LoVo (cell line): ENCODE data around the gene TTC28.
"Not testable (repeated sequence)": the region's sequence is repeated elsewhere in the genome, so short reads cannot be mapped to it uniquely, and the experiment has no call there.

Experiments
- DNase-seq: peaks from one replicate; pipeline ENCODE4 v3.0.0-alpha.2; 2016; ENCODE audit warnings: low spot score

TTC28 gene

GRCh38 chr22:28481725-28482124, 197.9 kb downstream of the TTC28 start:
- DNase-seq: no peak

DNA sequence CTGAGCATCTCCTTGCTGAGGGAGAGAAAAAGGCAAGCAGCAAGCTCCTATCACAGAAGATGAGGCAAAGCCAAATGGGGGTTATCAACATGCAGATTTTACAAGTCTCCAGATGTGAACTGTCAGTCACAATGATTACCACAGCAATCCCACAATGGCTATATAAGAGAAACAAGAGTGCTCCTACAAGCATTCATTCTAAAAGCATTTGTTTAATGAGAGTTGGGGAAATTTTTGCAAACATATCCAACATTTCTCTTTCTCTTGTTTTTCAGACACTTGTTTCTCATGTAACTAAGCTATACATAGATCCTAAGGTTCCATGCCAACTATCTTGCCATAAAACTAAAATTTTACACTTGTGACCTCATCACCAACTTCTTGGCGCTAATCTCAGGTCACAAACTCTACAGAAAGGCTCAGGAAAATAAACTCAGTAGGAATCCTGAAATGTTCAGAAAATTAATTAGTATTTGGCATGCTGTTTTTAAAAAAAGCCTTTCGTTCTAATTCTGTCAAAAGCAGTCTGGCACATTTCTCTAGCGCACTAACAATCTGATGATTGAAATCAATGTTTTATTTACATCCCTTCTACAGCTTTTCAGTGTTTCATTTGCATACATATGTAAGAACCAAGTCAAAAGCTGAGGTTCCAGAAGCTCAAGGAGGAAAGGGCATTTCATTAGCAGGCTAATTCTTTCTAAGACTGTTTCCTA, 199.5 kb downstream of the TTC28 start:
- DNase-seq: no peak

- no peak for DNase-seq
Observed at GRCh38 chr22:28478564-28478963, 201.1 kb downstream of the TTC28 start.

DNA sequence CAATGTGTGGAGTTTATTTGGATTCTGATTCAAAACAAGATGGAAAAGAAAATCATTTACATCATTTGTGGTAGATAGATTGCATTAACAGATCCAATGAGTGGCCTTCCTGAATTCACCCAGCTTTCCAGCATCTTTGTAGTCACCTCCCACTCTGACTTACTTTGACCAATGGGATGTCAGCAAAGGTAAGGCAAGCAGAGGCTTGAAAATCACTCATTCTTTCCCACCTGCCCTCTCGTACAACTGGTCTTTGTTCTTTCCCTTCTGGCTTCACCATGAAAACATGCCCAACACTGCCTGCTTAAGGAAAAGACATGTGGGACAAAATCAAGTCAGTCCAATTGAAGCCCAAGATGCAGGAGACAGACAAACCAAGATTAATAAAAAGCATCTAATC, 202.1 kb downstream of the TTC28 start:
- no peak for DNase-seq

- no peak for DNase-seq
Observed at GRCh38 chr22:28474330-28474729, 205.3 kb downstream of the TTC28 start.

DNA sequence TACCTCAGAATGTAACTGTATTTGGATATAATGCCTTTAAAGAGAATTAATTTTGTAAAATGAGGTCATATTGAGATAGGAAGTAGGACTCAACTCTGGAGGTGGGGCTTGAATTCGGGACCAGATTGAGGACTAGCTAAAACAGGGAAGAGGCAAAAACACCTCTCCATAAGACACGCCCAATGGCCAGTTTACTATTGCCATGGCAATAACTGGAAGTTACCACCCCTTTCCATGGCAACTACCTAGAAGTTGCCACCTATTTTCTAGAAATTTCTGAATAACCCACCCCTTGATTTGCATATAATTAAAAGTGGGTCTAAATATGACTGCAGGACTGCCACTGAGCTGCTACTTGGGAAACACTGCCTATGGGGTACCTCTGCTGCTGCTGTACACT, 206.4 kb downstream of the TTC28 start:
- DNase-seq: no peak

GRCh38 chr22:28467055-28467454, 212.6 kb downstream of the TTC28 start:
- not testable (repeated sequence) for DNase-seq

DNA sequence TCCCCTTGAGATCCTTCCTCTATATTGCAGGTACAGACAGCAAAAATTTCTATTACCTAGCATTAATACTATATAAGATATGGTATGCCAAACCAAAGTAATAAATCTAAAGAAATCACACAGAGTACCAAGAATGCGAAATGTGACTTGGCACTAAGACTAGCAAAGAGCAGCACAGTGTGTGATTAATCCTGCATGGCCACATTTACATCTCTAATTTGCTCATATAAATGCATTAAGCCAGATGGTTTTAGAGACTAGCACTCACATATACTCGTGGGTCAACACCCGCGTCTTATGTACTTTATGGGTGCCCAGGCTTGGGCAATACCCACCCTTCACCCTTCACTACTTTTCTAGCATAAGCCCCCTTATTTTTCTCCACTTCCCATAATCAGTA, 213.2 kb downstream of the TTC28 start:
- DNase-seq: no peak

GRCh38 chr22:28465841-28466240, 213.8 kb downstream of the TTC28 start:
- DNase-seq: no peak

GRCh38 chr22:28464127-28464526, 215.5 kb downstream of the TTC28 start:
- DNase-seq: no peak

DNA sequence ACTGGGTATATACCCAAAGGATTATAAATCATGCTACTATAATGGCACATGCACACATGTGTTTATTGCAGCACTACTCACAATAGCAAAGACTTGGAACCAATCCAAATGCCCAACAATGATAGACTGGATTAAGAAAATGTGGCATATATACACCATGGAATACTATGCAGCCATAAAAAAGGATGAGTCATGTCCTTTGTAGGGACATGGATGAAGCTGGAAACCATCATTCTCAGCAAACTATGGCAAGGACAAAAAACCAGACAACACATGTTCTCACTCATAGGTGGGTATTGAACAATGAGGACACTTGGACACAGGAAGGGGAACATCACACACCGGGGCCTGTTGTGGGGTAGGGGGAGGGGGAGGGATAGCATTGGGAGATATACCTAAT, 216.2 kb downstream of the TTC28 start:
- DNase-seq: not testable (repeated sequence)

- DNase-seq: no peak
Observed at GRCh38 chr22:28462901-28463300, 216.7 kb downstream of the TTC28 start.

DNA sequence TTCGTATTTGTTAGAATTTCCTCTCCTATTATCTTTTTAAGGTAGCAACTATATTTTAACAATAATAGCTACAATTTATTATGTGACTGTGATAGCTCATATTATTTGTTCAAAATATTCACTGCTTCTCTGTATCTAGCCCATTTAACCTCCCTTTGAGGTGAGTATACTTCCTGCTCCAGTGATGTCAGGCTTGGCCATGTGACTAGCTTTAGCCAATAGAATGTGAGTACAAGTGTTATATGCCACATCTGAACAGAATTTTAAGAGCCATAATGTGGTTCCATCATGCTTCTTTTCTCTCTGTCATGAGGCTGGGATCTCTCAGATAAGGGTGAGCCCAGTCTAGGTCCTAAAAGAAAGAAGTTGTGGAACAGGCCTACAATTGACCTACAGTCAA, 217.6 kb downstream of the TTC28 start:
- no peak for DNase-seq

GRCh38 chr22:28454431-28455064, 225.1 kb downstream of the TTC28 start:
- no peak for DNase-seq

GRCh38 chr22:28450109-28450508, 229.5 kb downstream of the TTC28 start:
- no peak for DNase-seq

- DNase-seq: no peak
Observed at GRCh38 chr22:28449041-28449440, 230.6 kb downstream of the TTC28 start.

GRCh38 chr22:28448625-28449024, 231.0 kb downstream of the TTC28 start:
- DNase-seq: no peak

DNA sequence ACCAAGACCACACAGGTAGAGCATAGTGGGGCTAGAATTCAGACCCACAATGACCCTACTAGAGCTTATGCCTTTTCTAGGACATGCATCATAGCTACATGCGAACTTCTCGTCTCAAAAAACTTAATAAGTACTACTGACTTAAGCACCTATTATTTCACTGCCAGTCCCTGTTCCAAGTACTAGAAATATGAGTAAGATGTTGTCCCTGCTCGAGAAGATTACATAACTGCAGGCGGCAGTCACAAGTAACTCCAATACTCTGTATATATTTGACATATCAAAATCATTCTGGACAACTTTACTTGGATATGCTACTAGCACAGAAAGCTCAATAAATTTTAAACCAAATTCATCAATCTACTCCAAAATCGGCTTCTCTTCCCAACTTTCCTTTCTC, 235.0 kb downstream of the TTC28 start:
- DNase-seq: no peak

DNA sequence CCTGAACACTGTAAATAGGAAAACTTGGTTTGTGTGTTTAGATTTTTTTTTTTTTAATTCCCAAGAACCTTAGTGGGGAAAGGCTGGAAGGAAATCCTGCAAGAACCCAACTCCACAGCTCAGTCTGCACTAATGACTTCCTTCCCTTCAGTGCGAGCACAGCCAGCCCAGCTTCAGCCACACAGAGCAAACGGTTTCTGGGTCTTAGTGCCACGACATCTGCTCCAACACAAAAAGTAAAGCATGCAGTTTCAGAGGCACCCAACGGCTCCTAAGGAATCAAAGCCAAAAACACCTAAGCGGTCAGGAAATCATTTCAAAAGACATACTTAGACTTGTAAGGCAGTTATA, 236.1 kb downstream of the TTC28 start:
- DNase-seq: no peak

GRCh38 chr22:28442711-28443525, 236.7 kb downstream of the TTC28 start:
- DNase-seq: no peak

- DNase-seq: no peak
Observed at GRCh38 chr22:28442264-28442710, 237.4 kb downstream of the TTC28 start.

DNA sequence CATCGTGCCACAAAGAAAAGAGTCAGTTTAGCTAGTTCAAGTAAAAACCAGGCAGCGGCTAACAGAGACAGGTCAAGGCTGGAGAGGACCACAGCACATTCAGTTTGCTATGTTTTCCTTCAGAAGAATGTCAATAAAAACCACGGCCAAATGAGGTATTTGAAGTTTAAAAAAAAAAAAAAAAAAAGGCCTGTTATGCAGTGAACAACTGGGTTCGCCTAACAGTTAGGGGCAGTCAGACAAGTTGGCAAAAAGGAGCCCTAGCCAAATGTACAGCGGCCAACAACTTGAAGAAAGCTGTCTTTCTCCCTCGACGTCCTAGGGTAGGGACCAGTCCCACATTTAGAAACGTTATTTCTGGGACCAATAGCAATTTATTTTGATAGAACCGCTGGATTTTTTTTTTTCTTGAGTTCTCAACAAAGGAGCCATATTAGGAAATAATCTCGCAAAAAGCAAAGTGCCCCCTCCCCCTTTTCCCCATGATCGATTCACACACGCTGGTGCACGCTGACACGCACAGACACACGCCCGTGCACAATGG, 237.8 kb downstream of the TTC28 start:
- no peak for DNase-seq
